WERI-Rb-1 (cell line): ENCODE measurements around the gene SIAH2.
"Not testable (repeated sequence)": the region's sequence is repeated elsewhere in the genome, so short reads cannot be mapped to it uniquely, and the experiment has no call there.

Experiments
- DNase-seq: peaks from one replicate; pipeline ENCODE4 v3.0.0-alpha.2; 2020
- H3K27ac ChIP-seq: fragments of 250-450 bp; sonication (Bioruptor Pico); 2 replicates; pipeline ENCODE4 v1.5.1; 2020; ENCODE audit warnings: mild to moderate bottlenecking, moderate library complexity
- H3K27me3 ChIP-seq: fragments of 250-450 bp; sonication (Bioruptor Pico); 2 replicates; pipeline ENCODE4 v1.5.1; 2021; ENCODE audit warnings: mild to moderate bottlenecking, low read depth, moderate library complexity; ENCODE audit not compliant: insufficient read depth, severe bottlenecking
- H3K36me3 ChIP-seq: fragments of 250-450 bp; sonication (Bioruptor Pico); 2 replicates; pipeline ENCODE4 v1.5.1; 2020; ENCODE audit warnings: mild to moderate bottlenecking, moderate library complexity
- H3K4me3 ChIP-seq: 2 replicates; pipeline ENCODE4 v1.5.1; 2011; ENCODE audit warnings: low read depth, mild to moderate bottlenecking, control low read depth, low read length
- H3K9me3 ChIP-seq: fragments of 250-450 bp; sonication (Bioruptor Pico); 2 replicates; pipeline ENCODE4 v1.5.1; 2021; ENCODE audit warnings: mild to moderate bottlenecking, moderate library complexity; ENCODE audit not compliant: severe bottlenecking
- TF ChIP-seq, protein P1 (sequence below): IDR thresholded peaks from 2 replicates; pipeline ENCODE4 v1.5.1; 2011; ENCODE audit warnings: low read depth, mild to moderate bottlenecking, control low read depth, inconsistent platforms, low read length

The SIAH2 gene

GRCh38 chr3:150803440-150803985 lies 40.5 kb upstream of the SIAH2 start:
- H3K36me3 ChIP-seq: no peaks in the 10 kb centered on the region
- no peak for DNase-seq
- no peaks in the 10 kb centered on the region for H3K9me3 ChIP-seq
- no peak overlapping the region for H3K27ac ChIP-seq
- TF ChIP-seq, protein P1, sequence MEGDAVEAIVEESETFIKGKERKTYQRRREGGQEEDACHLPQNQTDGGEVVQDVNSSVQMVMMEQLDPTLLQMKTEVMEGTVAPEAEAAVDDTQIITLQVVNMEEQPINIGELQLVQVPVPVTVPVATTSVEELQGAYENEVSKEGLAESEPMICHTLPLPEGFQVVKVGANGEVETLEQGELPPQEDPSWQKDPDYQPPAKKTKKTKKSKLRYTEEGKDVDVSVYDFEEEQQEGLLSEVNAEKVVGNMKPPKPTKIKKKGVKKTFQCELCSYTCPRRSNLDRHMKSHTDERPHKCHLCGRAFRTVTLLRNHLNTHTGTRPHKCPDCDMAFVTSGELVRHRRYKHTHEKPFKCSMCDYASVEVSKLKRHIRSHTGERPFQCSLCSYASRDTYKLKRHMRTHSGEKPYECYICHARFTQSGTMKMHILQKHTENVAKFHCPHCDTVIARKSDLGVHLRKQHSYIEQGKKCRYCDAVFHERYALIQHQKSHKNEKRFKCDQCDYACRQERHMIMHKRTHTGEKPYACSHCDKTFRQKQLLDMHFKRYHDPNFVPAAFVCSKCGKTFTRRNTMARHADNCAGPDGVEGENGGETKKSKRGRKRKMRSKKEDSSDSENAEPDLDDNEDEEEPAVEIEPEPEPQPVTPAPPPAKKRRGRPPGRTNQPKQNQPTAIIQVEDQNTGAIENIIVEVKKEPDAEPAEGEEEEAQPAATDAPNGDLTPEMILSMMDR: no peak
- peaks cover 96% of the 10 kb centered on the region for H3K27me3 ChIP-seq
- H3K4me3 ChIP-seq: no peak overlapping the region

DNA sequence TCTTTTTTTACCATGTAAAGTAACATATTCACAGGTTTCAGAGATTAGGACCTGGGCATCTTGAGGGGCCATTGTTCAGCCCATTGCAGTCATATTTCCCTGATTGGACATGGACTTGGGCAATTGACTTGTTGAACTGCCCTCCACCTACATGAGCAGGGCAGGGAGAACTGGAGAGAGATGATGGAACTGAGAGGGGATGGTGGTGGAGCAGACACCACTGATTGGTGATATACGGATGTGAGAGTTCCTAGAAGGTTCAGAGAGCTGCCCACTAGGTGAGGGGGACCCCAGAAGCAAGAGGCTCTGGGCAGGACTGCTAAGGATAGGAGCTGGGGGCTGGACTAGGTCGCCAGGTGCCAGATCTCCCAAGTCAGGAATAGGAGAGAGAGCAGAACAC lies 37.8 kb upstream of the SIAH2 start:
- no peaks in the 10 kb centered on the region for H3K36me3 ChIP-seq
- no peak overlapping the region for H3K27ac ChIP-seq
- no peaks in the 10 kb centered on the region for H3K9me3 ChIP-seq
- H3K4me3 ChIP-seq: no peak overlapping the region
- DNase-seq: no peak
- H3K27me3 ChIP-seq: peaks cover 96% of the 10 kb centered on the region
- TF ChIP-seq, protein P1: no peak

DNA sequence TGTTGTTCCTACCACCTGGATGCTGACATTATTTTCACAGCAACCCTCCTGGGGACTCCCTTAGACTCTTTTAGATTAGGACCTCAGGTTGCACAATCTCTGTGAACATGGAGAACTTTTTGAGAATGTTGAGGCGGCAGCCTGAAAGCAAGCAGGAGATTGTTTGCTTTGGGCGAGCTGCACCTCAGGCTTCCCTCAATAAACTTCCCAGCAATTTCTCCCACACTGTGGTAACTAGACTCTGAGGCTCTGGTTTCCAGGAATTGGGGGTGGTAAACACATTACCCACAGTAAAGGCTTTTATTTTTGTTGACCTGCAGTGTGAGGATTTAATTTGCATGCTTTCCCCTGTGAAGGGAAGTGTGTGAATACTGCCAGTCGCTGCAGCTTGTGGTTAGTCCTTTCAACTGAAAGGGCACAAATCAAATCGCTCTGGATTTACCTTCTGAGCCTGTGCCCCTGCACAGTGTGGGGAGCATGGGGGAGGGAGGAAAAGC lies 35.2 kb upstream of the SIAH2 start:
- TF ChIP-seq, protein P1: no peak
- Histone ChIP-seq H3K27ac (no peak overlapping the region), H3K4me3 (no peak overlapping the region), H3K9me3 (no peaks in the 10 kb centered on the region), H3K27me3 (peaks cover 90% of the 10 kb centered on the region), H3K36me3 (no peaks in the 10 kb centered on the region)
- no peak for DNase-seq

DNA sequence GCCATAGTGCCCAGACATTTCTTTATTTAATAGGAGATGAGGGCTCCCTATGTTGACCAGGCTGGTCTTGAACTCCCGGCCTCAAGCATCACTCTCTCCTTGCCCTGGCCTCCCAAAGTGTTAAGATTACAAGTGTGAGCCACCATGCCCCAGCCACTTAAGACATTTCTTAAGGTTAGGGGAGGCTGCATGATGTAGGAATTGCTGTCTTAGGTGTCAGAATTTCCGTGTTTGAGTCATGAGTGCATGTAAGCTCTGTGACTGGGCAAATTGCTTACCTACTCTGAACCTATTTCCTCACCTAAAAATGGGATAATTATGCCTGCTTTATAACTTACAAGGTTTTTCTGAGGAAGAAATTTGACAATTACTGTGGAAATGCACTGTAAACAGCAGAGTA lies 34.2 kb upstream of the SIAH2 start:
- H3K9me3 ChIP-seq: no peaks in the 10 kb centered on the region
- TF ChIP-seq, protein P1: no peak
- H3K27ac ChIP-seq: no peak overlapping the region
- no peak for DNase-seq
- no peaks in the 10 kb centered on the region for H3K36me3 ChIP-seq
- peaks cover 90% of the 10 kb centered on the region for H3K27me3 ChIP-seq
- no peak overlapping the region for H3K4me3 ChIP-seq

DNA sequence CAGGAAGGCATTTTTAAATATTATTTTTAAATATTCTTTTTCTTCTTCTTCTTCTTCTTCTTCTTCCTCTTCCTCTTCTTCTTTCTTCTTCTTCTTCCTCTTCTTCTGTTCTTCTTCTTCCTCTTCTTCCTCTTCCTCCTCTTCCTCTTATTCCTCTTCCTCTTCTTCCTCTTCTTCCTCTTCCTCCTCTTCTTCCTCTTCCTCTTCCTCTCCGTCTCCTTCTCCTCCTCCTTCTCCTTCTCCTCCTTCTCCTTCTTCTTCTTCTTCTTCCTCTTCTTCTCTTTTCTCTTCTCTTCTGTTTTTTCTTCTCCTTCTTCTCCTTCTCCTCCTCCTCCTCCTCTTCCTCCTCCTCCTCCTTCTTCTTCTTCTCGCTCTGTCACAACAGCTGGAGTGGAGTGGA lies 33.6 kb upstream of the SIAH2 start:
- H3K9me3 ChIP-seq, DNase-seq, H3K27ac ChIP-seq, H3K4me3 ChIP-seq, H3K36me3 ChIP-seq: not testable (repeated sequence)
- peaks cover 92% of the 10 kb centered on the region for H3K27me3 ChIP-seq

DNA sequence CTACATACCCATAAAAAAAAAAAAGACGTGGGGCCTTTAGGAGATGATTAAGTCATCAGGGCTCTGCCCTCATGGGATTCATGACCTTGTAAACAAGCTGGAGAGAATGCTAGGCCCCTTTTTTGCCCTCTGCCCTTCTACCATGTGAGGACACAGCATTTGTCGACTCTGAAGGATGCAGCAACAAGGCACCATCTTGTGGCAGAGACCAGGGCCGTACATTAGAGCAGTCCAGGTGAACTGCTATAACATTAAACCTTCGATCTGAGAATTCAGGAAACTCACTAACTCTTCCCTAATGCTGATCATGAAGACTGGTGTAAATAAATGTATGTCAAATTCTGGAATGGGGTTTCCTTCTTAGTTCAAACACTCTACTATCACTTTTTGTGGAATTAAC lies 30.7 kb upstream of the SIAH2 start:
- peaks cover 89% of the 10 kb centered on the region for H3K27me3 ChIP-seq
- TF ChIP-seq, protein P1: no peak
- no peak overlapping the region for H3K4me3 ChIP-seq
- H3K9me3 ChIP-seq: no peaks in the 10 kb centered on the region
- no peak overlapping the region for H3K27ac ChIP-seq
- no peaks in the 10 kb centered on the region for H3K36me3 ChIP-seq
- DNase-seq: no peak
